NCI-H1105 (cell line): ENCODE data around the gene ZNF85.
"Not testable (repeated sequence)": the region's sequence is repeated elsewhere in the genome, so short reads cannot be mapped to it uniquely, and the experiment has no call there.

Source experiments
- DNase-seq: peaks from one replicate; lab custom pipeline; 2025; lab: John Stamatoyannopoulos, UW

The ZNF85 gene

DNA sequence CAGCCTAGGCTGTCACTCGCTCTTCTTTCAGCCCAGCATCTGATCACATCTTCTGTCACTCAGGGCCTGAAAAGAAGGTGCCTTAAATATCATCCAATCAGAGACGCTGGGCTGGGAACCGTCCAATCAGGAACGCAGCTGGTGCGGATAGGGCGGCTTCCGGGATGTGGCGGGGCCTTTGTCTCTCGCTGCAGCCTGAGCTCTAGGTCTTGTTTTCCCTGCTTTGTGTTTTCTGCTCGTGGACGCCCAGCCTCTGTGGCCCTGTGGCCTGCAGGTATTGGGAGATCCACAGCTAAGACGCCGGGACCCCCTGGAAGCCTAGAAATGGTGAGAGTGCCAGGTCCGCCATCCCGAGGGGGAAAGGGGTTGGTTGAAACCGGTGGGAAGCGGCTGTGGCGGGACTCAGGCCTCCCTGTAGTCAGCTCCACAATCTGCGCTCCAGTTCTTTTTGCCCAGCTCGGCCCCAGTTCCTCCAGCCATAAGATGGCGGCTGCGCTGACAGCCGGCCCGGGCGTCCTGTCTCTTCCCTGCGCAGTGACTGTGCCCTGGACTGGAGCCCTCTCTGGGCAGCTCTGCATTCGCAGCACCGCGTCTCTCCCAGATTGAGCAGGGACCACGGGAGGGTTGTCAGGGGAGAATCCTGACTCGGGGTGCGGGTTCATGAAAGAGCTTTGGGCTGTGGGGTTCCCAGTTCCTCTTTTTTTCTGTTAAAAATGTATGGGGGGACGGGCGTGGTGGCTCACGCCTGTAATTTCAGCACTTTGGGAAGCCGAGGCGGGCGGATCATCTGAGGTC, at the start of gene ZNF85:
ZNF85 (plus strand) TSS at position 175 of the 795 bp plus-strand sequence; CDS start at position 325, 150 bp downstream.
- DNase-seq: peak; percentile 90

DNA sequence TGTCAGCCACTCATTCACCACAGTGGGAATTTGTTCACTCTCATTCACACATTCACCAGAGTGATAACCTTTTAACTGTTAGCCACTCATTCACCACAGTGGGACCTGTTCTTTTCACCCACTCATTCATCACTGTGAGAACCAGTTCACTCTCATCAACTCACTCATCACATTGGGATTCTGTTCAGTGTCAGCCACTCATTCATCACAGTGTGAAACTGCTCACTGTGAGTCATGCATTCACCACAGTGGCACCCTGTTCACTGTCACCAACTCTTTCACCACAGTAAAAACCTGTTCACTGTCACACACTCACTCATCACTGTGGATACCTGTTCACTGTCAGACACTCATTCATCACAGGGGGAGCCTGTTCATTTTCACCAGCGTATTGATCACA, 43.5 kb upstream of the ZNF85 start:
- DNase-seq: no peak

DNA sequence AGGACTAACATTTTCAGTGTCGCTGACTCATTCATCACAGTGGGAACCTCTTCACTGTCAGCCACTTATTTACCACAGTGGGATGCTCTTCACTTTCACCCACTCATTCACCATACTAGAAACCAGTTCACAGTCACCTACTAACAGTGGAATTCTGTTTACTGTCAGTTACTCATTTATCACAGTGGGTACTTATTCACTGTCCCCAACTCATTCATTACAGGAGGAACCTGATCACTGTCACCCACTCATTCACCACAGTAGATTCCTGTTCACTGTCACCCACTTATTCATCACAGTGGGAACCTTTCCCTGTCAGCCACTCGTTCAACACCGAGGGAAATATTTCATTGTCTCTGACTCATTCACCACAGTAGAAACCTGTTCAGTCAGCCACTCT, 10.1 kb upstream of the ZNF85 start:
- DNase-seq: no peak

- DNase-seq: no peak
These were observed 2.4 kb downstream of the ZNF85 start for GRCh38 chr19:20925481-20925880.

GRCh38 chr19:20926796-20927195, 3.7 kb downstream of the ZNF85 start:
- no peak for DNase-seq

DNA sequence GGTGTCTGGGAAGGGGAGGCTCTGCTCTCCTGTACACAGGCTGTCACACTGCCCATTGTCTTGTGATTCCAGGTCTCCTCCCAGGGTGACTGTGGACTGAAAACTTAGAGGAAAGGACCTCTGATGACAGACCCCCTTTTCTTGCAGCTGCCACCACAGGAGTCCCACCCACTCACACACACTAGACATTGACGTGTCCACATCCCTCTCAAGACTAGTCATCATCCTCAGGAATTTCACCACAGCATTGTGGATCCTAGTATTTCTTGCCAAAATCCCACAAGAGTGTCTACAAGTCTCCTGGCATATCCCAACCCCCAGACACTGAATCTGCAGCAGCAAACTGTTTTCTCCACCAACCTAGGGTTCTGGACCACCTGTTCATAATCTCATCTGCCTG, 5.3 kb downstream of the ZNF85 start:
- no peak for DNase-seq

DNA sequence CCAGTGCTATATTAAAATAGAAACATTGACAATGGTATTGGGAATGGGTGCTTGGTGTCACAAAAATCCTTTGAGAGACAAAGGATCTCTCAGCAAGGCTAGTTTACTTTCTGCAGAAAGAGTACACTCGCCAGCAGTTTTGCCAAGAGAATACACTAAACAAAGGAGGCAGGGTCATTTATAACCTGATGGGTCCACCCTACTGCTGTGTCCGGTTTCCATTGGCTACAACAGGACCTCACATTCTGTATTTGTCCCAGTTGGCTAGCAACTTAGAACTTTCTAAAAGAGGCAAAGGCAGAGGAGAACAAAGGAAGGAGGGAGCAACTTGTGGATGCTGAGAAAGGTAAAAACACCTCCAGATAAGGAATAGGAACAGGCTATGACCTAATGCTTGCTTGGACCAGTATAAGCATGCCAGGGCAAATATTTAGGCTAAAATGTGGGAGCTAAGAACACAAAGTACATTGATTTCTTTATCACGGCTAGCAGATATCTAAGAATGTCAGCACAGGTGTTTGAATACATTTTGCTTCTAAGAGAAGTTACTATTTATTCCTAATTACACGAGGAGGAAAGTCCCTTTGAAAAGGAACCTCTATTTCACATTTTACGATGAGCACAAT, 13.4 kb downstream of the ZNF85 start:
- DNase-seq: not testable (repeated sequence)

DNA sequence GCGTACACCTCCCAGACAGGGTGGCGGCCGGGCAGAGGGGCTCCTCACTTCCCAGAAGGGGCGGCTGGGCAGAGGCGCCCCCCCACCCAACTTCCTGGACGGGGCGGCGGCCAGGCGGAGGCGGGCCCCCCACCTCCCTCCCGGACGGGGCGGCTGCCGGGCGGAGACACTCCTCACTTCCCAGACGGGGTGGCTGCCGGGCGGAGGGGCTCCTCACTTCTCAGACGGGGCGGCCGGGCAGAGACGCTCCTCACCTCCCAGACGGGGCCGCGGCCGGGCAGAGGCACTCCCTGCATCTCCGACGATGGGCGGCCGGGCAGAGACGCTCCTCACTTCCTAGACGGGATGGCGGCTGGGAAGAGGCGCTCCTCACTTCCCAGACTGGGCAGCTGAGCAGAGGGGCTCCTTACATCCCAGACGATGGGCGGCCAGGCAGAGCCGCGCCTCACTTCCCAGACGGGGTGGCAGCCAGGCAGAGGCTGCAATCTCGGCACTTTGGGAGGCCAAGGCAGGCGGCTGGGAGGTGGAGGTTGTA, 29.6 kb downstream of the ZNF85 start:
- not testable (repeated sequence) for DNase-seq

DNA sequence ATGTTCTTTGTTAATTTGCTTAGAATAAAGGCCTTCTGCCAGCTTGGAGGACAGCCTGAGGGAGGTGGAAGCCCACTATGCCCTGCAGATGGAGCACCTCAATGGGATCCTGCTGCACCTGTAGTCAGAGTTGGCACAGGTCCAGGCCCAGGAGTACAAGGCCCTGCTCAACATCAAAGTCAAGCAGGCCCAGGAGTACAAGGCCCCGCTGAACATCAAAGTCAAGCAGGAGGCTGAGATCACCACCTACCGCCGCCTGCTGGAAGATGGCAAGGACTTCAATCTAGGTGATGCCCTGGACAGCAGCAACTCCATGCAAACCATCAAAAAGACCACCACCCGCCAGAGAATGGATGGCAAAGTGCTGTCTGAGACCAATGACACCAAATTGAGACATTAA, 41.7 kb downstream of the ZNF85 start:
- DNase-seq: no peak

GRCh38 chr19:20968092-20968491, 45.0 kb downstream of the ZNF85 start:
- no peak for DNase-seq

DNA sequence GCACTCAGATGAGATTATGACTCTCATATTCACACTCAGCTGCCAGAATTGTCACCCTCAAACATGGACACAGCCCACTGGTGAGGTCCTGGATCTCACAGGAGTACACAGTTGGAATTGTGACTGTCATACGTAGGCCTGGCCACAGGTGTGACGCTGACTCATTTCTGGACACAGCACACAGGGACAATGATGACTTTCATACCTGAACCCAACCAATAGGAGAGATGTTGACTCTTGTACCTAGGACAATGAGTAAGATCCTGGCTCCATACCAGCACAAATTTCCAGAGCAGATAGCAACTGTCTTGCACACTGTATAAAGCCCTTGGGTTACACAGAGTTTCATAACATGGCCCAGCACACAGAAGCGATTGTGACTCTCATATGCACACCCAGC, 46.4 kb downstream of the ZNF85 start:
- no peak for DNase-seq

GRCh38 chr19:20969898-20970297, 46.8 kb downstream of the ZNF85 start:
- no peak for DNase-seq

DNA sequence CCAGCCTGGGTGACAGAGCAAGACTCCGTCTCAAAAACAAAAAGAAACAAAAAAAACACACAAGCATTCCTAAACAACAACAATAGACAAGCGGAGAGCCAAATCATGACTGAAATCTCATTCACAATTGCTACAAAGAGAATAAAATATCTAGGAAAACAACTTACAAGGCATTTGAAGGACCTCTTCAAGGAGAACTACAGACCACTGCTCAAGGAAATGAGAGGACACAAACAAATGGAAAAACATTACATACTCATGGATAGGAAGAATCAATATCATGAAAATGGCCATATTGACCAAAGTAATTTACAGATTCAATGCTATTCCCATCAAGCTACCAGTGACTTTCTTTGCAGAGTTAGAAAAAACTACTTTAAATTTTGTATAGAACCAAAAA, 69.7 kb downstream of the ZNF85 start:
- not testable (repeated sequence) for DNase-seq

- DNase-seq: peak; percentile 80
These were observed 76.8 kb downstream of the ZNF85 start for GRCh38 chr19:20999731-21000352.
